ENCODE measurements around the gene TMEM132C.

TMEM132C gene

DNA sequence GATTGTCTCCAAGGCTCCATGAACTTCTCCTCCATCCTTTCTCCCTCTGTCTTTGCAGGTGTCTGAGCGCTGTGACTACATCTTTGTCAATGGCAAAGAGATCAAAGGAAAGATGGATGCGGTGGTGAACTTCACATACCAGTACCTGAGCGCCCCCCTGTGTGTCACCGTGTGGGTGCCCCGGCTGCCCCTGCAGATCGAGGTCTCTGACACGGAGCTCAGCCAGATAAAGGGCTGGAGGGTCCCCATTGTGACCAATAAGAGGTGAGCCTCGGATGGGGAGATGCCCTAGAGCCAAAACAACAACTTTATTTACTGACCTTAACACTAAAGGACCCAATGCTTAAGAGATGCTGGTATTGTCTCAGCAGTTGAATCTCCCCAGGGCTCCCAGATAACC, 426.8 kb downstream of the TMEM132C start:
- H3K4me3 ChIP-seq (ENCODE audit: low read depth, low read length) = no peak overlapping the region
- TF ChIP-seq, protein P1, sequence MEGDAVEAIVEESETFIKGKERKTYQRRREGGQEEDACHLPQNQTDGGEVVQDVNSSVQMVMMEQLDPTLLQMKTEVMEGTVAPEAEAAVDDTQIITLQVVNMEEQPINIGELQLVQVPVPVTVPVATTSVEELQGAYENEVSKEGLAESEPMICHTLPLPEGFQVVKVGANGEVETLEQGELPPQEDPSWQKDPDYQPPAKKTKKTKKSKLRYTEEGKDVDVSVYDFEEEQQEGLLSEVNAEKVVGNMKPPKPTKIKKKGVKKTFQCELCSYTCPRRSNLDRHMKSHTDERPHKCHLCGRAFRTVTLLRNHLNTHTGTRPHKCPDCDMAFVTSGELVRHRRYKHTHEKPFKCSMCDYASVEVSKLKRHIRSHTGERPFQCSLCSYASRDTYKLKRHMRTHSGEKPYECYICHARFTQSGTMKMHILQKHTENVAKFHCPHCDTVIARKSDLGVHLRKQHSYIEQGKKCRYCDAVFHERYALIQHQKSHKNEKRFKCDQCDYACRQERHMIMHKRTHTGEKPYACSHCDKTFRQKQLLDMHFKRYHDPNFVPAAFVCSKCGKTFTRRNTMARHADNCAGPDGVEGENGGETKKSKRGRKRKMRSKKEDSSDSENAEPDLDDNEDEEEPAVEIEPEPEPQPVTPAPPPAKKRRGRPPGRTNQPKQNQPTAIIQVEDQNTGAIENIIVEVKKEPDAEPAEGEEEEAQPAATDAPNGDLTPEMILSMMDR (IDR thresholded peaks at IDR 0.05; ENCODE audit: insufficient read depth, low read length, missing control alignments) = no peak
- ChIA-PET CTCF (no interaction called here), POLR2A (no interaction called here)
- no peak for DNase-seq (ENCODE audit: low read depth, low spot score)

DNA sequence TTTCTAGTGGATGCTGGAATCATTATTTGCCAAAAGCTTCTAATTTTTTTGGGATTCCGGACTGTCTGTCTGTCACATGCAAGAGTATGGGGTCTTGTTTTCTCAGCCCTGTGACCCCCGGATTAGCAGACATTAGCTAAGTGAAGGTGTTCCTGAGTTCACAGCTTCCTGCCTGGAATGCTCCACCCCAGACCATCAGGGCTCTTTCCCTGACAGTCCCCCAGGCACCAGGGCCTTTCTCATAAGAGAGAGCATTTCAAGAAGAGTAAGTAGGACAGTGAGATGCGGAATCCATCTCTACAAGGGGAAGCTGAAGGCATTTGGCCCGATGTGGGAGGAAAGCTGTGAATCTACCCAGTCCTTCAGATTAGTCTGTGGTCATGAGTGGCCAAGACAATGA, 427.5 kb downstream of the TMEM132C start:
- no peak overlapping the region for H3K4me3 ChIP-seq (ENCODE audit: low read depth, low read length)
- DNase-seq (ENCODE audit: low read depth, low spot score) = no peak
- POLR2A ChIA-PET = no interaction called here
- TF ChIP-seq, protein P1 (IDR thresholded peaks at IDR 0.05; ENCODE audit: insufficient read depth, low read length, missing control alignments) = no peak
- CTCF ChIA-PET = no interaction called here

DNA sequence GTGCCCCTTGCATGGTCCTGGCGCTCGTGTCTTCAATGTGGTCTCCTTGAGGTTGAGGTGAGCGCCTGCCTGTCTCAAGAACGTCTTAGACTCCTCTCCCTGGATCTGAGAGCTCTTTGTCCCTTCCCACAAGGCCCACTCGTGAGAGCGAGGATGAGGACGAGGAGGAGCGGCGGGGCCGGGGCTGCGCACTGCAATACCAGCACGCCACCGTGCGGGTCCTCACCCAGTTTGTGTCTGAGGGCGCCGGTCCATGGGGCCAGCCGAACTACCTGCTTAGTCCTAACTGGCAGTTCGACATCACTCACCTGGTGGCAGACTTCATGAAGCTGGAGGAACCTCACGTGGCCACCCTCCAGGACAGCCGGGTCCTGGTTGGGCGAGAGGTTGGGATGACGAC, 428.7 kb downstream of the TMEM132C start:
- ChIA-PET POLR2A (no interaction called here), CTCF (no interaction called here)
- H3K4me3 ChIP-seq (ENCODE audit: low read depth, low read length) = no peak overlapping the region
- TF ChIP-seq, protein P1 (IDR thresholded peaks at IDR 0.05; ENCODE audit: insufficient read depth, low read length, missing control alignments) = no peak
- DNase-seq (ENCODE audit: low read depth, low spot score) = no peak

DNA sequence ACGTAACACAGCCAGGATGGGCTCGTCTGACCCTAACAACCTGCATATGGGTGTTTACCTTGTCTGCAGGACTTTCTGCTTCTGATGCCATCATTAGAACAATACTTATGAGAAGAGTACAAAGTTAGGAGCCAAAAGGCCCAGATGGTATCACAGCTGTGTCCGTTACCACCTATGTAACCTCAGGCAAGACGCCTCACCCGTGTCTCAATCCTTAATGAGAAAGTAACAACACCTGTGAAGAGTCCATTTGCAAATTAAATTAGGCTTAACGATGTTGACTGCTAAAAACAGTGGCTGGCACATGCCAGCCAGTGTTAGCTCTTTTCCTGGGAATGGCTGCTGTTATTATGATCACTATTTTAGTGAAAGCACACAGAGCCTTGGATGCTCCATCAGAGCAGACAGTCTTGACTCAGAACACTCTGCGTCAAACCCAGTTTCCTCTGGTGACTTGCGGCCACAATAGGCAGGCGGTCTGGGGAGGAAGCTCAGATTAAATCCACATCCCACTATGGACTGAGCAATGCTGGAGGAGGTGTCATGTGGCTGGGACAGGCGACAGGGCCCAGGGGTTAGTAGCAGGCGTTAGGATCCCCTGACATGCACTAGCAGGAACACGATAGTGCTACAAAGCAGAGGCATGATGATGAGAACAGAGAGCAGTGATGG, 431.5 kb downstream of the TMEM132C start:
- CTCF ChIA-PET = no interaction called here
- POLR2A ChIA-PET = no interaction called here
- TF ChIP-seq, protein P1 (IDR thresholded peaks at IDR 0.05; ENCODE audit: insufficient read depth, low read length, missing control alignments) = no peak

DNA sequence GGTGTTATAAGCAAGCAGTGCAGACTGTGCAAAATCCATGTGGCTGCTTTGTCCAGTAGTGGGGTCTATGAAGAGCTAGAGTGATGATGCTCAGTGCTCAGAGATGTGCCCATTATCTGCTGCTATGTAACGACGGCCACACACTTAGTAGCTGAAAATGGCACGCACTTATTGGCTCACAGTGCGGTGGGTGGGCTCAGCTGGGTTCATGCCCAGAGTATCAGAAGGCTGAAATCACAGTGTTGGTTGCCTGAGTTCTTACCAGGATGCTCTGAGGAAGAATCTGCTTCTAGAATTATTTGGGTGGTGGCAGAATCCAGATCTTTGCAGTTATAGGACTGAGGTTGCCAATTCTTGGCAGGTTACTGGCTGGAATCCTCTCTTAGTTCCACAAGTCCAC, 432.1 kb downstream of the TMEM132C start:
- POLR2A ChIA-PET = no interaction called here
- no peak overlapping the region for H3K4me3 ChIP-seq (ENCODE audit: low read depth, low read length)
- TF ChIP-seq, protein P1 (IDR thresholded peaks at IDR 0.05; ENCODE audit: insufficient read depth, low read length, missing control alignments) = no peak
- CTCF ChIA-PET = no interaction called here
- DNase-seq (ENCODE audit: low read depth, low spot score) = no peak

More for the DNA sequence above, 431.5 kb downstream of the TMEM132C start:
- H3K4me3 ChIP-seq (ENCODE audit: low read depth, low read length) = no peak overlapping the region
- no peak for DNase-seq (ENCODE audit: low read depth, low spot score)

DNA sequence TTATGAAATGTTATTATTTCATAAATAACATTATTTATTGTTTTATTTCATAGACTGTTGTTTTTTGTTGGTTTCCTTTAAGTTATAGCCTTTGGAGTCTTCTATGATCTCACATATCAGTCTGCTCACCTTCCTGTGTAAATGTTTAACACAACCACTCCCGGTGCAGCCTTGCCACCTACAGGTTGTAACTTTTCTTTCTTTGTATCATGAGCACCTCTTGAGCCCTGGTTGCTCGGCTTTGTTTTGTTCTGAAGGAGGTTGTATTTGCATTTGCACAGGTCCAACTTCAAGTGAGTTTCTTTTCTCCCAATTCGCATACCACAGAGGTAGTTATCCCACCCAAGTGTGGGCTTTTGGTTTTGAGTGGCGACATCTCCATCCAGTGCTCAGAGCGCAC, 435.4 kb downstream of the TMEM132C start:
- no peak overlapping the region for H3K4me3 ChIP-seq (ENCODE audit: low read depth, low read length)
- TF ChIP-seq, protein P1 (IDR thresholded peaks at IDR 0.05; ENCODE audit: insufficient read depth, low read length, missing control alignments) = no peak
- POLR2A ChIA-PET = no interaction called here
- CTCF ChIA-PET = no interaction called here
- no peak for DNase-seq (ENCODE audit: low read depth, low spot score)
